Measurements from ENCODE around the gene FAF2.
"Not testable (repeated sequence)": the region's sequence is repeated elsewhere in the genome, so short reads cannot be mapped to it uniquely, and the experiment has no call there.

The FAF2 gene

GRCh38 chr5:176416965-176417364 lies 31.2 kb upstream of the FAF2 start:
- no peak for DNase-seq (ENCODE audit: low read depth in 1 of 2, low spot score in 1 of 2)

GRCh38 chr5:176418251-176418650 lies 29.9 kb upstream of the FAF2 start:
- DNase-seq (ENCODE audit: low read depth in 1 of 2, low spot score in 1 of 2): no peak

GRCh38 chr5:176420086-176420485 lies 28.1 kb upstream of the FAF2 start:
- DNase-seq (ENCODE audit: low read depth in 1 of 2, low spot score in 1 of 2): no peak

- no peak for DNase-seq (ENCODE audit: low read depth in 1 of 2, low spot score in 1 of 2)
These were observed 27.1 kb upstream of the FAF2 start for GRCh38 chr5:176420972-176421544.

- no peak for DNase-seq (ENCODE audit: low read depth in 1 of 2, low spot score in 1 of 2)
These were observed 24.0 kb upstream of the FAF2 start for GRCh38 chr5:176424181-176424580.

GRCh38 chr5:176425138-176425537 lies 23.0 kb upstream of the FAF2 start:
- no peak for DNase-seq (ENCODE audit: low read depth in 1 of 2, low spot score in 1 of 2)

GRCh38 chr5:176425791-176426190 lies 22.4 kb upstream of the FAF2 start:
- DNase-seq (ENCODE audit: low read depth in 1 of 2, low spot score in 1 of 2): no peak

- no peak for DNase-seq (ENCODE audit: low read depth in 1 of 2, low spot score in 1 of 2)
These were observed 21.3 kb upstream of the FAF2 start for GRCh38 chr5:176426876-176427275.

GRCh38 chr5:176427971-176428370 lies 20.2 kb upstream of the FAF2 start:
- no peak for DNase-seq (ENCODE audit: low read depth in 1 of 2, low spot score in 1 of 2)

GRCh38 chr5:176429972-176430371 lies 18.2 kb upstream of the FAF2 start:
- no peak for DNase-seq (ENCODE audit: low read depth in 1 of 2, low spot score in 1 of 2)

- no peak for DNase-seq (ENCODE audit: low read depth in 1 of 2, low spot score in 1 of 2)
These were observed 15.5 kb upstream of the FAF2 start for GRCh38 chr5:176432707-176433106.

- DNase-seq (ENCODE audit: low read depth in 1 of 2, low spot score in 1 of 2): no peak
These were observed 11.5 kb upstream of the FAF2 start for GRCh38 chr5:176436656-176437055.

- no peak for DNase-seq (ENCODE audit: low read depth in 1 of 2, low spot score in 1 of 2)
These were observed 9.0 kb upstream of the FAF2 start for GRCh38 chr5:176438959-176439757.

- DNase-seq (ENCODE audit: low read depth in 1 of 2, low spot score in 1 of 2): no peak
These were observed 7.1 kb upstream of the FAF2 start for GRCh38 chr5:176440927-176441706.

- no peak for DNase-seq (ENCODE audit: low read depth in 1 of 2, low spot score in 1 of 2)
These were observed 6.3 kb upstream of the FAF2 start for GRCh38 chr5:176441921-176442323.

GRCh38 chr5:176442911-176443310 lies 5.3 kb upstream of the FAF2 start:
- DNase-seq (ENCODE audit: low read depth in 1 of 2, low spot score in 1 of 2): not testable (repeated sequence)

GRCh38 chr5:176444742-176445141 lies 3.4 kb upstream of the FAF2 start:
- no peak for DNase-seq (ENCODE audit: low read depth in 1 of 2, low spot score in 1 of 2)

GRCh38 chr5:176446028-176446665 lies 2.0 kb upstream of the FAF2 start:
- no peak for DNase-seq (ENCODE audit: low read depth in 1 of 2, low spot score in 1 of 2)

- no peak for DNase-seq (ENCODE audit: low read depth in 1 of 2, low spot score in 1 of 2)
These were observed 1.1 kb upstream of the FAF2 start for GRCh38 chr5:176446884-176447590.

GRCh38 chr5:176447591-176447977 lies 601 bp upstream of the FAF2 start:
- no peak for DNase-seq (ENCODE audit: low read depth in 1 of 2, low spot score in 1 of 2)

- DNase-seq (ENCODE audit: low read depth in 1 of 2, low spot score in 1 of 2): no peak
These were observed 1.9 kb downstream of the FAF2 start for GRCh38 chr5:176450077-176450476.

Data from activated CD4-positive, alpha-beta T cell treated with anti-CD3 and anti-CD28 coated beads, Interleukin-2, amount 50 U/mL, for 24 hours (primary cell).